Neuronal stem cell (in vitro differentiated cells): ENCODE measurements around the gene RNGTT.

Experiments
- DNase-seq: peaks from one replicate; pipeline ENCODE4 v3.0.0-alpha.2; 2013; ENCODE audit warnings: low spot score
- H2AFZ ChIP-seq: one replicate; pipeline ENCODE4 v1.6.1; 2013; ENCODE audit warnings: mild to moderate bottlenecking, low read length, inconsistent platforms
- H2AK5ac ChIP-seq: 2 replicates; pipeline ENCODE4 v1.6.1; 2013; ENCODE audit warnings: low read depth, mild to moderate bottlenecking, inconsistent platforms, low read length, moderate library complexity, mixed read lengths
- H2BK120ac ChIP-seq: 2 replicates; pipeline ENCODE4 v1.6.1; 2013; ENCODE audit warnings: low read depth, mild to moderate bottlenecking, inconsistent platforms, low read length, moderate library complexity, mixed read lengths
- H2BK12ac ChIP-seq: one replicate; pipeline ENCODE4 v1.6.1; 2013; ENCODE audit warnings: low read length, inconsistent platforms
- H2BK15ac ChIP-seq: 2 replicates; pipeline ENCODE4 v1.6.1; 2013; ENCODE audit warnings: mild to moderate bottlenecking, low read length, inconsistent platforms, mixed read lengths
- H2BK5ac ChIP-seq: one replicate; pipeline ENCODE4 v1.6.1; 2013; ENCODE audit warnings: inconsistent platforms, mild to moderate bottlenecking, low read length, moderate library complexity
- H3K14ac ChIP-seq: one replicate; pipeline ENCODE4 v1.6.1; 2013; ENCODE audit warnings: low read length, inconsistent platforms
- H3K18ac ChIP-seq: 2 replicates; pipeline ENCODE4 v1.6.1; 2013; ENCODE audit warnings: low read length, inconsistent platforms
- H3K23ac ChIP-seq: 2 replicates; pipeline ENCODE4 v1.6.1; 2013; ENCODE audit warnings: low read depth, mild to moderate bottlenecking, mixed read lengths, low read length, inconsistent platforms; ENCODE audit not compliant: poor library complexity
- H3K27ac ChIP-seq: replicated peaks from 3 replicates; pipeline ENCODE4 v1.5.1; 2013; ENCODE audit warnings: low read length, inconsistent platforms
- H3K27me3 ChIP-seq, 3 experiments: 2 replicates each; pipeline ENCODE4 v1.6.1; 2013; ENCODE audit warnings: low read length in 3 of 3, mild to moderate bottlenecking in 2 of 3, inconsistent platforms in 1 of 3, low read depth in 1 of 3, mixed read lengths in 1 of 3, moderate library complexity in 1 of 3; ENCODE audit not compliant: control insufficient read depth in 3 of 3, insufficient read depth in 3 of 3
- H3K36me3 ChIP-seq, 2 donors: replicated peaks in 1 of 2; 2 replicates each; pipeline ENCODE4 v1.6.1; 2013; ENCODE audit warnings: low read length in 2 of 2; ENCODE audit not compliant: control insufficient read depth in 2 of 2, insufficient read depth in 2 of 2
- H3K4ac ChIP-seq: 2 replicates; pipeline ENCODE4 v1.6.1; 2013; ENCODE audit warnings: inconsistent platforms, mild to moderate bottlenecking, low read length, moderate library complexity
- H3K4me1 ChIP-seq, 2 donors: 1 replicate in 1 of 2; 2 replicates in 1 of 2; pipeline ENCODE4 v1.6.1; 2013; ENCODE audit warnings: low read length in 2 of 2, low read depth in 1 of 2; ENCODE audit not compliant: control insufficient read depth in 2 of 2, insufficient read depth in 1 of 2
- H3K4me2 ChIP-seq: one replicate; pipeline ENCODE4 v1.6.1; 2013; ENCODE audit warnings: mild to moderate bottlenecking, low read length, inconsistent platforms; ENCODE audit not compliant: insufficient read depth, poor library complexity, severe bottlenecking
- H3K4me3 ChIP-seq, 2 donors: 2 replicates each; pipeline ENCODE4 v1.5.1; 2013; ENCODE audit warnings: low read length in 2 of 2, mild to moderate bottlenecking in 2 of 2, inconsistent platforms in 1 of 2, moderate library complexity in 1 of 2
- H3K79me1 ChIP-seq: one replicate; pipeline ENCODE4 v1.6.1; 2013; ENCODE audit warnings: low read depth, mild to moderate bottlenecking, inconsistent platforms, low read length, moderate library complexity
- H3K9ac ChIP-seq: one replicate; pipeline ENCODE4 v1.6.1; 2013; ENCODE audit warnings: mild to moderate bottlenecking, low read depth, low read length, inconsistent platforms; ENCODE audit not compliant: poor library complexity
- H3K9me3 ChIP-seq, 2 donors: replicated peaks in 1 of 2; 2 replicates each; pipeline versions ENCODE3 to v1.6.1; 2013; ENCODE audit warnings: low read length in 2 of 2, mild to moderate bottlenecking in 2 of 2, inconsistent platforms in 1 of 2, low read depth in 1 of 2, mixed read lengths in 1 of 2, moderate library complexity in 1 of 2; ENCODE audit not compliant: control insufficient read depth in 2 of 2, insufficient read depth in 1 of 2
- H4K8ac ChIP-seq: one replicate; pipeline ENCODE4 v1.6.1; 2013; ENCODE audit warnings: low read depth, mild to moderate bottlenecking, inconsistent platforms, low read length, moderate library complexity
- H4K91ac ChIP-seq: one replicate; pipeline ENCODE4 v1.6.1; 2013; ENCODE audit warnings: low read length, low read depth, mild to moderate bottlenecking, inconsistent platforms; ENCODE audit not compliant: poor library complexity
- WGBS, 2 donors: extraction: QIAGEN DNeasy Blood & Tissue Kit; methylation state at CpG; one replicate each; pipeline ENCODE4 v1.1.7; 2013; ENCODE audit warnings: missing lambda C conversion rate in 2 of 2, mixed read lengths in 1 of 2; ENCODE audit not compliant: insufficient read length in 2 of 2, insufficient replicate concordance in 1 of 2; ENCODE audit errors: extremely low coverage in 2 of 2; 5-methylcytosine and 5-hydroxymethylcytosine counted together

Gene RNGTT

GRCh38 chr6:88869263-88870020 is 94.0 kb downstream of the RNGTT start:
- no peak overlapping the region for H2BK12ac ChIP-seq
- H3K4me3 ChIP-seq, result no peak overlapping the region
- WGBS, 2 donors, result no CpG with 5 or more reads among the region's 1 CpG
- no peak overlapping the region for H2AFZ ChIP-seq
- no peak overlapping the region for H4K91ac ChIP-seq
- H3K79me1 ChIP-seq, result no peaks in the 10 kb centered on the region
- H2BK5ac ChIP-seq, result no peak overlapping the region
- peaks cover 0 to 2% of the 10 kb centered on the region in 2 donors for H3K36me3 ChIP-seq
- no peak overlapping the region for H2BK120ac ChIP-seq
- no peak overlapping the region for H2AK5ac ChIP-seq
- H3K27me3 ChIP-seq, result no peaks in the 10 kb centered on the region
- no peak overlapping the region for H2BK15ac ChIP-seq
- no peaks in the 10 kb centered on the region for H3K9me3 ChIP-seq
- H4K8ac ChIP-seq, result no peak overlapping the region
- H3K9ac ChIP-seq, result no peak overlapping the region
- no peak overlapping the region for H3K23ac ChIP-seq
- no peak overlapping the region for H3K4me2 ChIP-seq
- no peak overlapping the region for H3K18ac ChIP-seq
- no peaks in the 10 kb centered on the region for H3K4me1 ChIP-seq
- H3K4ac ChIP-seq, result no peak overlapping the region
- no peak for DNase-seq
- H3K27ac ChIP-seq, result no peak overlapping the region
- no peak overlapping the region for H3K14ac ChIP-seq

GRCh38 chr6:88867841-88868731 is 95.3 kb downstream of the RNGTT start:
- H3K4me3 ChIP-seq, result no peak overlapping the region
- H2BK5ac ChIP-seq, result no peak overlapping the region
- no CpG with 5 or more reads among the region's 2 CpGs for WGBS, 2 donors
- H3K14ac ChIP-seq, result no peak overlapping the region
- no peak overlapping the region for H2BK15ac ChIP-seq
- no peaks in the 10 kb centered on the region for H3K4me1 ChIP-seq
- no peak overlapping the region for H2AK5ac ChIP-seq
- no peaks in the 10 kb centered on the region for H3K79me1 ChIP-seq
- no peak overlapping the region for H4K8ac ChIP-seq
- no peak for DNase-seq
- H3K23ac ChIP-seq, result no peak overlapping the region
- no peak overlapping the region for H4K91ac ChIP-seq
- no peak overlapping the region for H2BK12ac ChIP-seq
- no peak overlapping the region for H3K18ac ChIP-seq
- H3K4ac ChIP-seq, result no peak overlapping the region
- H2AFZ ChIP-seq, result no peak overlapping the region
- H3K9me3 ChIP-seq, result no peaks in the 10 kb centered on the region
- no peaks in the 10 kb centered on the region for H3K27me3 ChIP-seq
- peaks cover 0 to 2% of the 10 kb centered on the region in 2 donors for H3K36me3 ChIP-seq
- no peak overlapping the region for H2BK120ac ChIP-seq
- no peak overlapping the region for H3K9ac ChIP-seq
- no peak overlapping the region for H3K27ac ChIP-seq
- H3K4me2 ChIP-seq, result no peak overlapping the region

GRCh38 chr6:88866856-88867255 is 96.6 kb downstream of the RNGTT start:
- H3K27ac ChIP-seq, result no peak overlapping the region
- H3K79me1 ChIP-seq, result no peaks in the 10 kb centered on the region
- H2AK5ac ChIP-seq, result no peak overlapping the region
- H3K4me1 ChIP-seq, result no peaks in the 10 kb centered on the region
- no peak overlapping the region for H2BK15ac ChIP-seq
- no peaks in the 10 kb centered on the region for H3K9me3 ChIP-seq
- H3K36me3 ChIP-seq, result peaks cover 0 to 6% of the 10 kb centered on the region in 2 donors
- H3K23ac ChIP-seq, result no peak overlapping the region
- no peak overlapping the region for H4K91ac ChIP-seq
- no peak overlapping the region for H2AFZ ChIP-seq
- no peak overlapping the region for H3K4me2 ChIP-seq
- DNase-seq, result no peak
- no peak overlapping the region for H3K9ac ChIP-seq
- no peak overlapping the region for H2BK12ac ChIP-seq
- H4K8ac ChIP-seq, result no peak overlapping the region
- no peak overlapping the region for H3K18ac ChIP-seq
- no peaks in the 10 kb centered on the region for H3K27me3 ChIP-seq
- no peak overlapping the region for H3K4ac ChIP-seq
- no peak overlapping the region for H2BK120ac ChIP-seq
- no peak overlapping the region for H3K14ac ChIP-seq
- no CpG with 5 or more reads among the region's 2 CpGs for WGBS, 2 donors
- H2BK5ac ChIP-seq, result no peak overlapping the region
- no peak overlapping the region for H3K4me3 ChIP-seq

GRCh38 chr6:88865275-88865674 is 98.1 kb downstream of the RNGTT start:
- Histone ChIP-seq H3K9me3 (no peaks in the 10 kb centered on the region), H3K4me2 (no peak overlapping the region), H3K27ac (no peak overlapping the region), H4K8ac (no peak overlapping the region), H3K27me3 (no peaks in the 10 kb centered on the region), H2BK12ac (no peak overlapping the region), H3K36me3 (peaks cover 1 to 9% of the 10 kb centered on the region in 2 donors), H2BK15ac (no peak overlapping the region), H2BK5ac (no peak overlapping the region), H3K9ac (no peak overlapping the region), H3K4ac (no peak overlapping the region), H3K4me3 (no peak overlapping the region), H3K14ac (no peak overlapping the region), H2AFZ (no peak overlapping the region), H3K23ac (no peak overlapping the region), H3K18ac (no peak overlapping the region), H3K4me1 (no peaks in the 10 kb centered on the region), H3K79me1 (no peaks in the 10 kb centered on the region), H4K91ac (no peak overlapping the region), H2BK120ac (no peak overlapping the region), H2AK5ac (no peak overlapping the region)
- WGBS, 2 donors, result no CpG with 5 or more reads among the region's 2 CpGs
- no peak for DNase-seq
